NK-92 treated with Interleukin-12 subunit alpha and Interleukin-12 subunit beta, amount 100 ng/mL, for 24 hours (cell line): ENCODE data around the gene IL20RB.
"Not testable (repeated sequence)": the region's sequence is repeated elsewhere in the genome, so short reads cannot be mapped to it uniquely, and the experiment has no call there.

Experiments used
- DNase-seq: peaks from one replicate; lab custom pipeline; 2025; lab: John Stamatoyannopoulos, UW

IL20RB gene

GRCh38 chr3:136946978-136947377, 10.8 kb upstream of the IL20RB start:
- DNase-seq: no peak

GRCh38 chr3:136947477-136947876, 10.3 kb upstream of the IL20RB start:
- no peak for DNase-seq

- DNase-seq: no peak
Observed at GRCh38 chr3:136949146-136949545, 8.6 kb upstream of the IL20RB start.

GRCh38 chr3:136949708-136950107, 8.1 kb upstream of the IL20RB start:
- no peak for DNase-seq

GRCh38 chr3:136950623-136951022, 7.2 kb upstream of the IL20RB start:
- DNase-seq: no peak

GRCh38 chr3:136952292-136952691, 5.5 kb upstream of the IL20RB start:
- DNase-seq: no peak

- no peak for DNase-seq
Observed at GRCh38 chr3:136954251-136954650, 3.5 kb upstream of the IL20RB start.

GRCh38 chr3:136954980-136955780, 2.6 kb upstream of the IL20RB start:
- no peak for DNase-seq

- no peak for DNase-seq
Observed at GRCh38 chr3:136955813-136956212, 2.0 kb upstream of the IL20RB start.

GRCh38 chr3:136956971-136957370, 812 bp upstream of the IL20RB start:
- no peak for DNase-seq

- DNase-seq: no peak
Observed at GRCh38 chr3:136958939-136959338, 1.2 kb downstream of the IL20RB start.

- DNase-seq: no peak
Observed at GRCh38 chr3:136959599-136959998, 1.8 kb downstream of the IL20RB start.

- DNase-seq: no peak
Observed at GRCh38 chr3:136960838-136961836, 3.4 kb downstream of the IL20RB start.

GRCh38 chr3:136962927-136963326, 5.1 kb downstream of the IL20RB start:
- no peak for DNase-seq

- DNase-seq: not testable (repeated sequence)
Observed at GRCh38 chr3:136969539-136969938, 11.8 kb downstream of the IL20RB start.

- DNase-seq: no peak
Observed at GRCh38 chr3:136973352-136973751, 15.6 kb downstream of the IL20RB start.

- no peak for DNase-seq
Observed at GRCh38 chr3:136974670-136975069, 16.9 kb downstream of the IL20RB start.

GRCh38 chr3:136979204-136979603, 21.4 kb downstream of the IL20RB start:
- no peak for DNase-seq

- DNase-seq: no peak
Observed at GRCh38 chr3:136979684-136980083, 21.9 kb downstream of the IL20RB start.

GRCh38 chr3:136982033-136982432, 24.2 kb downstream of the IL20RB start:
- DNase-seq: no peak

- DNase-seq: no peak
Observed at GRCh38 chr3:136982520-136983138, 24.8 kb downstream of the IL20RB start.

GRCh38 chr3:136984837-136985236, 27.1 kb downstream of the IL20RB start:
- no peak for DNase-seq
